ENCODE data around the gene PAPPA.

PAPPA gene

DNA sequence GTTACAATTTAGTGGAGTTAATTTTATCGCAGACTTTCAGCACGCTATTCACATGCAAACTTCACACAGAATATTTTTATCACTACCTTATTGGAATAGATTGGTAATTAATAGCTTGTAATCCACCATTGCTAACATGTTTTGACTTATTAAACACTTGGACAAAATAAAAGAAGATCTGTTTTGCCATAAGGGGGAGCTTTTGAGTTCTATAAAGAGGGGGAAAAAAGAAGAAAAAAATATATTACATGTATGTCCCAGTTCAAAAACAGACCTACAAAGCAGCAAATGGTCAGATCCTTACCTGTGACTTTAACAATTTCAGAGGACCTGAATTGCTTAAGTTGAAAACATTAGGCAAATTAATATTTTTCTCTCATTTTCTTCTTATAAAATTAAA, 1.2 kb upstream of the PAPPA start:
- FAIRE-seq, result no peak

DNA sequence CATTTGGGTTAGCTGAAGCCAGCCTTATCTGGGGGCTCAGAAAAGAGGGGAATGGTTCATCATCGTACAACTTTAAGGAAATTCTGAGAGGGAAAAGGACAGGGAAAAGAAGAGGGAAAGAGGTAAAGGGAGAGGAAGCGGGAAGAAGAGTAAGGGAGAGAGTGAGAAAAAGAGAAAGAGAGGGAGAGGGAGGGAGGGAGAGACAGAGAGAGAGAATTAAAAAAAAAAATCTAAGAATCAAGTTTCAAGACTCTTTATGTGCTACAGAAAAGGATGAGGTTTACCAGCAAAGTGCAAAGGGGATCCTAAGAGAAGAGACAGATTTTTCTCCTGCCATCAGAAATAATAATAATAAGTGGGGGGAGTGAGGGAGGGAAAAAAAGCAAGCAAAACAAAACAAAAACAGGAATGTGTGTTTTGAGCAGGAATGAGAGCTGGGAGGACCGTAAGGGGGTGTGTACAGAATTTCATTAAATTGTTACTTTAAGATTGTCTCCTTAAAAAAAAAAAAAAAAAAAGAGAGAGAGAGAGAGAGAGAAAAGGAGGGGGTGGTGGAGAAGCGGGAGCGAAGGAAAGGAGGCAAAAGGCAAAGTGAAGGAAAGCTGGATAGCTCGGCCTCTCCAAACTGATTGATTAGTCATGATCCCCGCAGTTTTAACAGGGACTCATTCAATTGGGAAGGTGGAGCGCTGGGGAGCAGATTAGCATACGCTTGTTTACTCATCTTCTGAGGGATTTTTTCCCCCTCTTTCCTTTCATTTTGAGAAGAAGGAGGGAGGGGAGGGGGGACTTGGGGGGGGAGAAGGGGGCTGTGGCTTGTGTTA, 438 bp upstream of the PAPPA start:
- FAIRE-seq, result no peak

DNA sequence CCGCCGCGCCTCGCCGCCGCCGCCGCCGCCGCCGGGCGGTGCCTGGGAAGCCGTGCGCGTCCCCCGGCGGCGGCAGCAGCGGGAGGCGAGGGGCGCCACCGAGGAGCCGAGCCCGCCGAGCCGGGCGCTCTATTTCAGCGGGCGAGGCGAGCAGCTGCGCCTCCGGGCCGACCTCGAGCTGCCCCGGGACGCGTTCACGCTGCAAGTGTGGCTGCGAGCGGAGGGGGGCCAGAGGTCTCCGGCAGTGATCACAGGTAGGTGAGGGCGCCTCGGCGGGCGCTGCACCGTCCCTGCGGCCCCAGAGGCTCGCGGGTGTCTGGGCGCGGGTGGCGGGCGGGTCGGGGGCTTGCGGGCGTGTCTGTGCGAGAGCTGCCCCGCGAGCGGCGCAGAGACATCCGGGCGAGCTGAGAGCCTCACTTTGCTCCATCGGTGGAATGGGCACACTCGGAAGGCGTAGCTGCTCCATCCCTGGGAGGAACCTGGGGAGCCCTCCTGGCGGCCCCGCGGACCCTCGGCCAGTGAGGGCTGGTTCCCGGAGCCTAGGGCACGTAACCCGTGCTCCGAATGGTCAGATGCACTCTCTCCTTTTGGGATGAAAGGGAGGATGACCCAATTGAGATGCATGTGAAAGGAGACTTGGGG, 864 bp downstream of the PAPPA start:
- no peak for FAIRE-seq

GRCh38 chr9:116154976-116155697, 1.5 kb downstream of the PAPPA start:
- FAIRE-seq, result no peak

DNA sequence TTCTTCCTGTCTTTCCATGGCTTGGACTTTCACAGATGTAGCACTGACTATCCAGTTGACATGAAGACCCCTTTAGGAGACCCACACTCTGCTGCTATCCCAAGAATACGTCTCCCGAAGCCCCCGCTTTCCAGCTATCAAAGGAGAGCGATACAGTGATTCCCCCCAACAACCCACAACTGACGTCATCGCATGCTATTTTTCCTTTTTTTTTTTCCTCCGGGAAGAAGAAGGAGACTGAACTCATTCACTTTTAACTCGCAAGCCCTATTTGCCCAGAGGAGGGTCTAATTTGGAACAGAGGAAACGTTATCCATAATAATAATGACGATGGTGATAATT, 2.1 kb downstream of the PAPPA start:
- no peak for FAIRE-seq

DNA sequence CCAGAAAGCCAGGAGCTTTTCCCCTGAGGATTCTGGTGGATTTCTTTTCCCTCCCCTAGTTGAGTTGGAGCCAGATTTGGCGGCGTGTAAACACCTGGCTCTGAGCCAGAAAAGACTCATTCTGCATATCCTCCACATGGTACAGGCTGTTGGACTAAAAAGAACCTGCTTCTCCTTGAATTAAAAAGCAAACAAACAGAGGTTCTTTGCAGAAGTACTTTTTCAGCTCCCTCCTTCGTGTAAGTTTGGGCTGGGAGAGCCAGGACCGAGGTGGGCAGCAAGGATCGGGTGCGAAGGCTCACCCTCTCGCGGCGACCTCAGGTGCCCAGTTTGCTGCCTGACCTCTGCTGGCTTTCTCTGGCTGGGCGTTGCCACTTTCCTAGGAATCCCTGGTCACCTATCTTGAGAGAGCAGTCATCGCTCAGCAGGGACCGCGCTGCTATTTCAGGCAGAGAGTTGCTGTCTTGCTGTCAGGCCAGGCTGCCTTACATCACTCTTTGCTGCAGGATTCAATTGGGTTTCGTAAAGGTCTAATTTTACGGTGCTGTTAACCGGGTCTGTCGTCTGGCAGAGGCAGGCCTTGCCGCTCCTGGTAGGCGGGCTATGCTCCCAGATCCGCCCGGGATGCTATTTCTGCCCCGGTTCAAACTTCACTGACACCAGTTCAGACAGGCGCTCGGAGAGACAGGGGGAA, 3.2 kb downstream of the PAPPA start:
- no peak for FAIRE-seq

DNA sequence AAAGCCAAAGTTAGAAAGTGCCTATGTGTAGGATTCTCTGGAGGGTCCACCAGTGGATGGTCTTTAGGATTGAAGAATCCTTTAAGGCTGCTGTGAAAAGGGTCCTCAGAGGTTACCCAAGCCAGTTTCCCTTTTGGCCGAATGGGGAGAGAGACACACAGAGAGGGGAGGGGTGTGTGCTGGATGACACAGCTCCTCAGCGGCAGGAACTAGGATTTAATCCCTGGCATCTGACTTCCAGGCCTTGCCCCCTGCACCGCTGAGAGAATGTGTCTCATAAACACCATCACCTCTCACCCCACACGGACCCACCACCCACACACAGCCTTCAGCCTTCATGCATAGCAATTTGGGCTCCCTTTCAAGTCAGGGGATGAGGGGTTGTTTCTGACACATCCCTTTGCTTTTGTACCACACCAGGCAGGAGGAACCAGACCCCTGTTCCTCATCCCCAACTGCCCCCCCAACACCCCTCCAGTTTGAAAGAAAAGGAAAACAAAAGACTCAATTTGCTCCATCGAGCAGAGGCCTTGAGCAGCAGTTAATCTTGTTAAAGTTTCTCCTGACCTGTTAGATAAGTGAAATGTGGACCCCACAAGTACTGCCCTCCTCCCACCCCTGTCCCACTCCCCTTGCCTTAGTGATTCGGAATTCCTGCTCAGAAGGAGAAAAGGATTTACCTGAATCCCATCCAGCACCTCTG, 4.0 kb downstream of the PAPPA start:
- no peak for FAIRE-seq

DNA sequence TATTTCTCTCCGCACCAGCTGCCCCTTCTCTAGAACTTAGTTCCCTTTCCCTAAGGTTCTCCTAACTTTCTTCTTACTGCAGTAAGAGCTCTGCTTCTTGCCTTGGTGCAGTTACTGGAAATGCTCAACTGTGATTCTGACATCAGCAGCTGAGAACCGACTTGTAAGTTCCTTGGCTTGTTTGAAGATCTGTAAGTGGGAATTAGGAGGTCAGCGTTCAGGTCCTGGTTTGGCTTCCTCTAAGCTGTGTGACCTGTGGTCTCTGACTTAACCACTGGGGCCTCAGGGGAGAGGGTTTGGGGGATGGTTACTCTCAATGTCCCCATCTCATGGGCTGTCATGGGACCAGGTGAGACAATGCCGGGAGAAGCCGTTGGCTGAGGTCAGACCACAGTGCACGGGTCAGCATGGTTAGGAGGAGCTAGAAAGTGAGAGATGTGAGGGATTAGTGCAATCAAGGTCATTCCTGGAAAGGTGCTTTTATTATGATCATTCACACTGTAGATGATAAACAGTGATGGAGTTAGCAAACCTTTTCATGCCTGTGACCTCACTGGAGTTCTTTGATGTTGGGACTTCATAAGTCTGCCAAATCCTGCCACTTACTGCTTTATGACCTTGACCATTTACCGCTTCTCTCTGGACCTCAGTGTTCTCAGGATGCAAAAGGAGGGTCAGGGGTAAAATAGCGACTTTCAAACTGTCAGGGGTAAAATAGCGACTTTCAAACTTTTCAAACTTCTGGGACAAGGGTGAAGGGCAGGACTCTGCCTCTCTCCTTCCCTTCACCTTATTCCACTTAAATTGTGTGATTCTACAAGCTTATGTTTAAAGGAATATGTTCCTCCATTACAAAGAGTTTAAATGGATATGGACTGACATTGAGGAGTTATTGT, 7.3 kb downstream of the PAPPA start:
- no peak for FAIRE-seq

- FAIRE-seq, result no peak
Observed at GRCh38 chr9:116162241-116162781, 8.7 kb downstream of the PAPPA start.

DNA sequence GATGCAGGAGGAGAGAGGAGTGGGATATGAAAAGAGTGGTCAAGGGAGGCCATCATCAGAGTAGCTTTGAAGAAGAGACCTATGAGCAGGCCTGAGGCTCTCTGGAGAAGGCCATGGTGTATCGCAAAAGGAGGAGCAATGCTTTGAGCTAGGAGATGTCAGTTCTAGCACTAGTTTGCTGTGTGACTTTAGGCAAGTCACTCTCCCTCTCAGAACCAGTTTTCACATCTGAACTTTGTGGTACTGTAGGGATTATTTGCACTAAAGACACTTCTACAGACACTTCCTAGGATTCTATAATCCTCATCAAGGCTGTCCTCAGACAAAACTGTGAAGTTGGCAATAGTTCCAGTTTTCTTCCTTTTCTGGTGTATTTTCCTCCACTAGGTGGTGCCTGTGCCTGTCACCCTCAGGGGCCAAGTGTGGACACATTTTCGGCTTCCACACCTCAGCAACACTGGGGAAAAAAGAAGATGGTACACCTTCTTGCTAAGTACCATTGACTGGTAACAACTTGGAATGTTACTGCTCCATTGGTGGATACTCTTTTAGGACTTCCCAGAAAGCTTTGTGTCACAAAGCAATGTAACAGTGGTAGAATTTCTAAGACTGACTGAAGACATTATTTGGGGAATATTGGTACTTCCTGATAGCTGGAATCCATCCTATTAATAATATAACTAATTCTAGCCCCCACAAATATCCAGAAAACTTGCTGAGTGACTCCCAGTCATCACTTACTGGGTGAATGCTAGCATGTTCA, 9.9 kb downstream of the PAPPA start:
- no peak for FAIRE-seq

GRCh38 chr9:116165912-116166311, 12.3 kb downstream of the PAPPA start:
- FAIRE-seq, result no peak

GRCh38 chr9:116166713-116167112, 13.1 kb downstream of the PAPPA start:
- no peak for FAIRE-seq

DNA sequence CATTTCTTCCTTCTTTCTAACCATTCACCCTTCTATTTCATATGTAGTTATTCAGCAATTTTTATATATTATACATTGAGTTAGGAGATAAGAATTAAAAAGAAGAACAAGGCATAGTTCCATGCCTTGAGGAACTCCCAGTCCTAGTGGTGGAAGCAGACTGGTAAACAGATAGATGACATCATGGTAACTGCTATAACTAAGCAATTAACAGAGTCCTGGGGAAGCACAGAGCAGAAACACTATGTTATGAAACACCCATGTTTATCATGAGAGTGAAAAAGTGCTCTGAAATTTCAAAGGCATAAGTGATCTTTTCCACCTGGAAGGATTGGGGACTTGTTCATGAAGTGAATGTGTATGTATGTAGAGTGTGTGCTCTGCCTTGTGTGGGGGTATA, 14.6 kb downstream of the PAPPA start:
- FAIRE-seq, result no peak

- FAIRE-seq, result no peak
Observed at GRCh38 chr9:116172216-116172615, 18.6 kb downstream of the PAPPA start.

- FAIRE-seq, result no peak
Observed at GRCh38 chr9:116174347-116174746, 20.8 kb downstream of the PAPPA start.

DNA sequence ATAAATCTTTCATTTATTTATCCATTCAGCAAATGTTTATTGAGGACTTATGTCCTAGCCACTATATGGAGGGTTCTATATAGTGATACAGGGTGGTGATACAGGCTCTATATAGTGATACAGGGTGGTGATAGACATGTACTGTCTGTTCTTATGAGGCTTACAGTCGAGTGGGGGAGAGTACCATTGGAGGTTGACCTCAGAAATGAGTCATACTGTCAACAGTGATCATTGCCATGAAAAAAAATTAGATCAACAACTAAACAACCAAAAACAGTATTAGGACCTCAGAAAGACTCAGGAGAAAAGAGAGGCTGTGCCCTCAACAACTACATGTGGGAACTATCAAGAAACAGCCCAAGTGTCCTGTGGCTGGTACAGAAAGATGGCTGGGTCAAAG, 22.0 kb downstream of the PAPPA start:
- FAIRE-seq, result no peak

- no peak for FAIRE-seq
Observed at GRCh38 chr9:116178481-116179211, 25.1 kb downstream of the PAPPA start.

GRCh38 chr9:116179568-116179967, 26.0 kb downstream of the PAPPA start:
- FAIRE-seq, result no peak

DNA sequence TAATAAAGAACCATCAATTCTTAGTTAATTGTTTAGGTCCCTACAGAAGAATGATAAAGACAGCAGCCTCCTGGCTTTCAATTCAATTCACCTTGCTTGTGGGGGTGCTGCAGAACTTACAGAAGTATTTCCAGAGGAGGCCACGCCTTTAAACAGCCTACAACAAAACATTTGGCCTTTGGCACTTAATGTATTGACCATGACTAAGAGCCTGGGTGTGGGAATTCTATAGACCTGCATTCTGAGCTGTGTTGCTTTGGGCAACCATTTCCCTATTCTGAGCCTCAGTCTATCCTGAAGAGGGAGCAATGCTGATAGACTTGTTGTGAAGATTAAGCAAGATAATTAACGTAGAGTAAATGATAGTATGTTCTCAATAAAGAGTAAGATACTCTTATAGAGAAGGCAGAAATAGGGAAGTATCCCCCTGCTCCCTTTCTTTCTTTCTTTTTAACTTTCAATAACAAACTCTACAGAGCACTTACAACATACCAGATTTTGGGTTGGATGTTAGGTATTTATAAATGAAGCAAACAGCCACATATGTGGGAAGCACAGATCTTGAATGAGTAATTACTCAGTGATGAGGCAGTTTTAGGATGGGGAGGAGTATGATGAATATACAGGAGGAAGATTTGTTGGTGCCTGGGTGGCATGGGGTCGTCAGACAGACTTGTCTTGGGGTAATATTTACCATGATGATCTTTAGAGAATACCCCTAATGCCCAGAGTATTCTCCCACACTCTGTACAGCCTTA, 28.4 kb downstream of the PAPPA start:
- no peak for FAIRE-seq
